ENCODE results near the gene THBS4.

DNA sequence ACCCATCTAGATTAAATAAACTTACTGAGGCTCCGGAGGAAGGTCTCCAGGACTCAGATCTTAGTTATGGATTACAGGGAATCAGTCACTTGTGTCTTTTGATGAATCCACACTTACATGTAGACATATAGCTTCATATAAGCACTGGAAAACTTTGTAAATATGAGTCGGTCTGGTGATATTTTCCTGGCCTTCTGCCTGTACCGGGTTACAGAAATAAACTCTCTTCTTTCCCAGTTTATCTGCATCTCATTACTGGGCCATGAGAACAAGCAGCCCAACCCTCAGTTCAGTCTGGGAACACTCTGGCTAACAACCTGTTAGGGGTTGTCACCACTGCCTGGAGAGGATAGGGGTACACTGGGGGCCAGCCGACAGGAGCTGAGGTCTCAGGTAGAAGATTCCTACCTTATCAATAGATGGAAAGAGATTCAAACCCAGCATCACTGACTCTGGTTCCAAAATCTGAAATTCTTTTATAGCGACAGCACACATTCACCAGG, 59.1 kb downstream of the THBS4 start:
- TF ChIP-seq POLR2A (IDR thresholded peaks at IDR 0.05): no peak
- TF ChIP-seq CTCF (IDR thresholded peaks at IDR 0.05): no peak
